Spleen (tissue), 7 donors: ENCODE data around the gene TP73.

Experiments
- POLR2A ChIP-seq, 3 donors: fragments of 450-650 bp; IDR thresholded peaks; one replicate each; pipeline ENCODE4 v1.5.1; 2017; ENCODE audit warnings: antibody characterized with exemption in 3 of 3, mild to moderate bottlenecking in 1 of 3
- TF ChIP-seq, protein P1 (sequence below), 11 experiments: fragments of 200-600 bp in 7 of 11; fragments of 450-650 bp in 4 of 11; sonication (generic) in 4 of 11; IDR thresholded peaks in 8 of 11; conservative IDR thresholded peaks in 3 of 11; 1 replicate in 7 of 11; 2 replicates in 4 of 11; pipeline versions ENCODE4 v1.4.0 to v1.8.0; 2016 to 2021; ENCODE audit warnings: antibody characterized with exemption in 11 of 11, inconsistent platforms in 4 of 11, mild to moderate bottlenecking in 1 of 11
- donor health status: DM: no; HTN: no; CAD: no; lungs with moderate emphysema.
- donor health status: DM: no; HTN: no; CAD: no.
- donor health status: DM: no; HTN: no; CAD: no.

DNA sequence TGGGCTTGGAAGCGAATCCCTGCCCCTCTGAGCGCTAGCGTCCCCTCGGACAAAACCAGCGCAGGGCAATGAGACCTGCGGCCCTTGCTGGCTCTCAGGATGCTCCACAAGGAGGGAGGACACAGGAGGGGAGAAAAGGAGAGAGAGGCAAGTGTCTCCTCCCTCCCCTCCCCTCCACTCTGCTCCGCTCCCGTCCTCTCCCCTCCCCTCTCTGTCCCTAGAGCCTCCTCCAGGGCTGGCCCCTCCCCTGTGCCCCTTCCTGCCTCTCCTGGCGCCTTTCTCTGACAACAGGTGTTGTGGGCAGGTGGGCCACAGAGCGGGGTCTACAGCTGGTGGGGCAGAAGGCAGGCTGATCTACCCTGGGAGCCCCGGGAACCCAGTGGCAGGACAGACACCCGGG is 35.2 kb downstream of the TP73 start:
- TF ChIP-seq, protein P1, sequence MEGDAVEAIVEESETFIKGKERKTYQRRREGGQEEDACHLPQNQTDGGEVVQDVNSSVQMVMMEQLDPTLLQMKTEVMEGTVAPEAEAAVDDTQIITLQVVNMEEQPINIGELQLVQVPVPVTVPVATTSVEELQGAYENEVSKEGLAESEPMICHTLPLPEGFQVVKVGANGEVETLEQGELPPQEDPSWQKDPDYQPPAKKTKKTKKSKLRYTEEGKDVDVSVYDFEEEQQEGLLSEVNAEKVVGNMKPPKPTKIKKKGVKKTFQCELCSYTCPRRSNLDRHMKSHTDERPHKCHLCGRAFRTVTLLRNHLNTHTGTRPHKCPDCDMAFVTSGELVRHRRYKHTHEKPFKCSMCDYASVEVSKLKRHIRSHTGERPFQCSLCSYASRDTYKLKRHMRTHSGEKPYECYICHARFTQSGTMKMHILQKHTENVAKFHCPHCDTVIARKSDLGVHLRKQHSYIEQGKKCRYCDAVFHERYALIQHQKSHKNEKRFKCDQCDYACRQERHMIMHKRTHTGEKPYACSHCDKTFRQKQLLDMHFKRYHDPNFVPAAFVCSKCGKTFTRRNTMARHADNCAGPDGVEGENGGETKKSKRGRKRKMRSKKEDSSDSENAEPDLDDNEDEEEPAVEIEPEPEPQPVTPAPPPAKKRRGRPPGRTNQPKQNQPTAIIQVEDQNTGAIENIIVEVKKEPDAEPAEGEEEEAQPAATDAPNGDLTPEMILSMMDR (IDR thresholded peaks at IDR 0.05 in 8 of 11, conservative IDR thresholded peaks at IDR 0.05 in 3 of 11) = no peak
- no peak for TF ChIP-seq POLR2A (IDR thresholded peaks at IDR 0.05)
